Suprapubic skin (tissue), 4 donors: ENCODE measurements around the gene CNGA3. TPM values are rescaled to one million over a fixed set of nuclear protein-coding genes. Genes with fewer than 3 reads are reported as not detected.

Experiments
- DNase-seq, 2 donors: peaks; one replicate each; pipeline ENCODE4 v3.0.0-alpha.2; 2019; ENCODE audit warnings: low spot score in 2 of 2
- H3K27ac ChIP-seq: fragments of 200-600 bp; sonication (generic); one replicate; pipeline ENCODE4 v1.5.1; 2019
- H3K27me3 ChIP-seq: fragments of 200-600 bp; sonication (generic); one replicate; pipeline ENCODE4 v1.5.1; 2019
- H3K36me3 ChIP-seq: fragments of 200-600 bp; sonication (generic); one replicate; pipeline ENCODE4 v1.5.1; 2019
- H3K4me1 ChIP-seq: fragments of 200-600 bp; sonication (generic); one replicate; pipeline ENCODE4 v1.5.1; 2019
- H3K4me3 ChIP-seq: fragments of 200-600 bp; sonication (generic); one replicate; pipeline ENCODE4 v1.5.1; 2019; ENCODE audit warnings: mild to moderate bottlenecking
- H3K9me3 ChIP-seq: fragments of 200-600 bp; sonication (generic); one replicate; pipeline ENCODE4 v1.5.1; 2019
- EP300 ChIP-seq: sonication (generic); formaldehyde crosslinking; IDR thresholded peaks from one replicate; pipeline ENCODE4 v1.6.1; 2017; ENCODE audit warnings: antibody characterized with exemption
- POLR2A ChIP-seq, 2 donors: fragments of 450-650 bp; IDR thresholded peaks; one replicate each; pipeline ENCODE4 v1.6.1; 2017; ENCODE audit warnings: antibody characterized with exemption in 2 of 2, mild to moderate bottlenecking in 2 of 2, moderate library complexity in 2 of 2
- POLR2AphosphoS5 ChIP-seq, 3 donors: sonication (generic); formaldehyde crosslinking; IDR thresholded peaks; one replicate each; pipeline ENCODE4 v1.6.1; 2017; ENCODE audit warnings: antibody characterized with exemption in 3 of 3
- WGBS: methylation state at CpG from one replicate; pipeline ENCODE4 v1.1.5; 2018; 5-methylcytosine and 5-hydroxymethylcytosine counted together
- total RNA-seq, 4 donors: library from RNA; depleted of rRNA; stranded (reverse); fragments of >200 nt; gene quantifications; one replicate each; pipeline ENCODE4 v1.1.0, GENCODE V29; 2016
- TF ChIP-seq, protein P1 (sequence below), 2 donors: fragments of 200-600 bp in 1 of 2; fragments of 450-650 bp in 1 of 2; sonication (generic) in 1 of 2; IDR thresholded peaks; one replicate each; pipeline ENCODE4 v1.5.1; 2016 to 2019; ENCODE audit warnings: antibody characterized with exemption in 2 of 2, mild to moderate bottlenecking in 1 of 2, moderate library complexity in 1 of 2

CNGA3 gene
- total RNA-seq, 4 donors from 2014 or later: not detected

GRCh38 chr2:98372121-98372520 is 25.9 kb downstream of the CNGA3 start:
- DNase-seq: no peak
- H3K4me1 ChIP-seq: no peaks in the 10 kb centered on the region
- TF ChIP-seq POLR2A (IDR thresholded peaks at IDR 0.05) (no peak), EP300 (no peak), POLR2AphosphoS5 (IDR thresholded peaks at IDR 0.05) (no peak)
- TF ChIP-seq, protein P1, sequence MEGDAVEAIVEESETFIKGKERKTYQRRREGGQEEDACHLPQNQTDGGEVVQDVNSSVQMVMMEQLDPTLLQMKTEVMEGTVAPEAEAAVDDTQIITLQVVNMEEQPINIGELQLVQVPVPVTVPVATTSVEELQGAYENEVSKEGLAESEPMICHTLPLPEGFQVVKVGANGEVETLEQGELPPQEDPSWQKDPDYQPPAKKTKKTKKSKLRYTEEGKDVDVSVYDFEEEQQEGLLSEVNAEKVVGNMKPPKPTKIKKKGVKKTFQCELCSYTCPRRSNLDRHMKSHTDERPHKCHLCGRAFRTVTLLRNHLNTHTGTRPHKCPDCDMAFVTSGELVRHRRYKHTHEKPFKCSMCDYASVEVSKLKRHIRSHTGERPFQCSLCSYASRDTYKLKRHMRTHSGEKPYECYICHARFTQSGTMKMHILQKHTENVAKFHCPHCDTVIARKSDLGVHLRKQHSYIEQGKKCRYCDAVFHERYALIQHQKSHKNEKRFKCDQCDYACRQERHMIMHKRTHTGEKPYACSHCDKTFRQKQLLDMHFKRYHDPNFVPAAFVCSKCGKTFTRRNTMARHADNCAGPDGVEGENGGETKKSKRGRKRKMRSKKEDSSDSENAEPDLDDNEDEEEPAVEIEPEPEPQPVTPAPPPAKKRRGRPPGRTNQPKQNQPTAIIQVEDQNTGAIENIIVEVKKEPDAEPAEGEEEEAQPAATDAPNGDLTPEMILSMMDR (IDR thresholded peaks at IDR 0.05): no peak
- H3K27me3 ChIP-seq: peaks cover 13% of the 10 kb centered on the region
- WGBS: 66% methylated on average over 4 of the region's 4 CpGs
- no peaks in the 10 kb centered on the region for H3K36me3 ChIP-seq
- H3K27ac ChIP-seq: no peak overlapping the region
- no peak overlapping the region for H3K4me3 ChIP-seq
- H3K9me3 ChIP-seq: peaks cover 3% of the 10 kb centered on the region

GRCh38 chr2:98372579-98372978 is 26.3 kb downstream of the CNGA3 start:
- Histone ChIP-seq H3K9me3 (peaks cover 3% of the 10 kb centered on the region), H3K27ac (no peak overlapping the region), H3K4me3 (no peak overlapping the region), H3K36me3 (no peaks in the 10 kb centered on the region), H3K4me1 (no peaks in the 10 kb centered on the region), H3K27me3 (peaks cover 13% of the 10 kb centered on the region)
- TF ChIP-seq POLR2AphosphoS5 (IDR thresholded peaks at IDR 0.05) (no peak), POLR2A (IDR thresholded peaks at IDR 0.05) (no peak), EP300 (no peak)
- WGBS: 70% methylated on average over 5 of the region's 5 CpGs
- DNase-seq: no peak

- no peak overlapping the region for H3K4me3 ChIP-seq
- WGBS: 70% methylated on average over 4 of the region's 5 CpGs
- no peaks in the 10 kb centered on the region for H3K36me3 ChIP-seq
- H3K27me3 ChIP-seq: peaks cover 13% of the 10 kb centered on the region
- TF ChIP-seq POLR2AphosphoS5 (IDR thresholded peaks at IDR 0.05) (no peak), EP300 (no peak), POLR2A (IDR thresholded peaks at IDR 0.05) (no peak)
- TF ChIP-seq, protein P1 (IDR thresholded peaks at IDR 0.05): no peak
- no peak overlapping the region for H3K27ac ChIP-seq
- H3K9me3 ChIP-seq: no peaks in the 10 kb centered on the region
- H3K4me1 ChIP-seq: peaks cover 8% of the 10 kb centered on the region
- no peak for DNase-seq
These were observed 28.0 kb downstream of the CNGA3 start for GRCh38 chr2:98374286-98374685.

DNA sequence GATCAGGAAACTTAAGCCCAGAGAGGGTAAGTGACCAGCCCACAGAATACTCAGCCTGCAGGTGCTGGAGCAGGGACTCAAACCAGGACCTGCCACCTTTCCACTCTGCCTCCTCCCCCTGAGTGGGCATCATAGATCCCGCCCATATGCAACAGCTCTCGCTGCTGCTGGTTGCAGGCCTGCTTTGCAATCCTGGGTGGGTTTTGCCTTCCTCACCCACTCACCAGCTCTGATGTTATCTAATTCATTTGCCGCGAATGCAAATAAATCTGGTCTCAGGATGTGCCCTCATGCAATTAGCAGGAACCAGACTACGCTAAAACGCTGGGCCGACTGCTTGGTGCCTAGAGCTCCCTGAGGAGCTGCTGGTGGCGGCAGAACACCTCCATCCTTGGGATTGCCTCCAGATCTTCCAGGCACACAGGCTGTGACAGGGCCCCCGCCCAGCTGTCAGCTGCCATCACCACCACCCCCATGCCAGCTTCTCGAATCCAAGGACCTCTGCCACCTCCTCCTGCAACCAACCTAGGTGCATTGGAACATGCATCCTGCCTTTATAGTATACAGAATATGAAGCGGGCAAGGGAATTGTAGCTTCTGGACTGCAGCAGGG is 28.8 kb downstream of the CNGA3 start:
- H3K4me3 ChIP-seq: no peak overlapping the region
- no peak for TF ChIP-seq POLR2A (IDR thresholded peaks at IDR 0.05)
- TF ChIP-seq, protein P1 (IDR thresholded peaks at IDR 0.05): no peak
- no peak for TF ChIP-seq POLR2AphosphoS5 (IDR thresholded peaks at IDR 0.05)
- no peak for TF ChIP-seq EP300
- H3K9me3 ChIP-seq: no peaks in the 10 kb centered on the region
- 77% methylated on average over 9 of the region's 11 CpGs for WGBS
- peaks cover 13% of the 10 kb centered on the region for H3K4me1 ChIP-seq
- no peak for DNase-seq
- H3K27me3 ChIP-seq: peaks cover 14% of the 10 kb centered on the region
- no peak overlapping the region for H3K27ac ChIP-seq
- no peaks in the 10 kb centered on the region for H3K36me3 ChIP-seq

DNA sequence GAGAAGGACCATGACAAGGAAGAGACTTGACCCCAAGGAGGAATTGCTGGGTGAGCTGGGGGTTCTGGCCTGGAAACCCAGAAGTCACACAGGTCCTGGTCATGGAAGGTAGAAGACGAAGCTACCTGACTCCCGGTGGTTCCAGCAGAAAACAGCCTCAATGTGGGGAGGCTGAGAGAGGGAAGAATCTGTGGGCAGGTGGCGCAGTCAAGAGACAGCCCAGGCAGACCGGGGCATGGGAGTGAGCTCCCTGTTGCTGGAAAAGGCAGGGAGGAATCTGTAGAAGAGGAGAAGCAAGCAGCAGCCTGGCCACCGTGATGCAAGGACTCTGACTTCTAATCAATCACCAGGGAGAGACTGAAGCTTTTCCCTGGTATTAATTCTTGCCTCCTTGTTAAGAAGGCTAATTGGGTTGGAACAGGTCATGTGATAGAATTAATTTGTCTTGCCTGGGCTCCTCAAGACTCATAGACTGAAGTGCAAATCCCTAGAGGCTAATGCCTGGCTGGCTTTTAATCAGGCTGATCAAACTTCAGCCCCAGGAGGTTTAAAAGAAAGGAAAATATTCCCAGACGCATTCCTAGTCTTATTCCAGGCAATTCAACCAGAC is 30.1 kb downstream of the CNGA3 start:
- no peak overlapping the region for H3K27ac ChIP-seq
- no peak for DNase-seq
- H3K36me3 ChIP-seq: no peaks in the 10 kb centered on the region
- 77% methylated on average over 6 of the region's 6 CpGs for WGBS
- no peaks in the 10 kb centered on the region for H3K9me3 ChIP-seq
- peaks cover 18% of the 10 kb centered on the region for H3K27me3 ChIP-seq
- TF ChIP-seq POLR2A (IDR thresholded peaks at IDR 0.05) (no peak), EP300 (no peak)
- TF ChIP-seq, protein P1 (IDR thresholded peaks at IDR 0.05): no peak
- no peak overlapping the region for H3K4me3 ChIP-seq
- peaks cover 13% of the 10 kb centered on the region for H3K4me1 ChIP-seq
